T47D (cell line): Measurements from ENCODE around the gene RBM11.

Experiments used
- DNase-seq, 2 experiments: peaks; one replicate each; pipeline versions ENCODE4 v3.0.0 to v3.0.0-alpha.2; 2011 to 2012; ENCODE audit warnings: low read depth in 1 of 2, low spot score in 1 of 2
- JUND ChIP-seq: IDR thresholded peaks from 2 replicates; pipeline ENCODE4 v1.6.1; 2012; ENCODE audit warnings: low read depth
- in situ Hi-C: cut with HindIII; loops from 2 replicates; pipeline ENCODE4 v1.10.0; 2016; ENCODE audit warnings: low sequenced_read_pairs, low pct_unique_long_range_greater_than_20kb

Gene RBM11

DNA sequence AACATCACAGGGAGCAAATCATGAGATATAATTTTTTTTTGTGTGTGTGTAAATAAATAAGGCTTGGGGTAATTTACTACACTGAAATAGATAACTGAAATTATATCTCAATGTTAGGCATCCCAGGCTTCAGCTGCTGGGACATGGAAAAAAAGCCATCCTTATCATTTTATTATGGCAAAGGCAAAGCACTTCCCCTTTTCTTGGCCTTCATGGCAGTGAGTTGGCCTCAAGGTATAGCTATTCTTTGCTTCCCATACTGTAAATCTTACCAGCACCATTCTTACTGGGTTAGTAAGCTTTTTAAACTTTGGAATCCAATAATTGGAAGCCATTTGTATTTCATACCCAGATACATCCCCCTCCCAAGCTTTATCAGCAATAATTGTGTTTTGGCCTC is 29.0 kb downstream of the RBM11 start:
- in situ Hi-C loops: no loop called here
- DNase-seq: no peak
- no peak for TF ChIP-seq JUND

- no peak for TF ChIP-seq JUND
- DNase-seq: no peak
- in situ Hi-C loops: no loop called here
Observed at GRCh38 chr21:14245711-14246110, 29.8 kb downstream of the RBM11 start.

- no peak for DNase-seq
- no peak for TF ChIP-seq JUND
- in situ Hi-C loops: no loop called here
Observed at GRCh38 chr21:14251336-14251735, 35.4 kb downstream of the RBM11 start.

GRCh38 chr21:14259747-14260146 is 43.8 kb downstream of the RBM11 start:
- TF ChIP-seq JUND: no peak
- DNase-seq: peak; percentile 33 to 82
- in situ Hi-C loops: no loop called here

DNA sequence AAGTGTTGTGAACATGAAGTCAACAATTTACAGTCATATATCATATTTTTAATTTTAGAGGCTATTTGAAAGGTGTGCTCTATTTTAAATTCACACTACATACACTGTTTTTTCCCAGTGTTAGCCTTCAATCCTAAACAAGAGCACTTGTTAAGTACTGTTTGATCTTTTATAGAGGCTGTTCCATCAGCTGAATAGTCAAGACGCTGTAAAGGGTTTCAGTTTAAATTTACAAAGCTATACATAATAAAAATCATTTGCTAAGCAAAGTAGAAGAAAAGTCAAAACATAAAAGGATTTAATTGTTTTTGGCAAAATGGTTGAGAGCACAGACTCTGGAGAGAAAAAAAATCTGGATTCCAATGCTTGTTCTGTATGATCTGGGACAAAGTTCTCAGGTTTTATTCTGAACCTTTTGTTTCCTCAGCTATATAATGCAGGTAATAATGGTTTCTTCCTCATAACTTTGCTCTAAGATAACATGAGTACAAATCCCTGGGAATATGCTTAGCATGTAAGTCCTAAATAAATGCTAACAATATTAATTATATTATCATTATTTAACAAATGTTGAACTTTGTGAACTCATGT is 44.3 kb downstream of the RBM11 start:
- in situ Hi-C loops: no loop called here
- no peak for TF ChIP-seq JUND

DNA sequence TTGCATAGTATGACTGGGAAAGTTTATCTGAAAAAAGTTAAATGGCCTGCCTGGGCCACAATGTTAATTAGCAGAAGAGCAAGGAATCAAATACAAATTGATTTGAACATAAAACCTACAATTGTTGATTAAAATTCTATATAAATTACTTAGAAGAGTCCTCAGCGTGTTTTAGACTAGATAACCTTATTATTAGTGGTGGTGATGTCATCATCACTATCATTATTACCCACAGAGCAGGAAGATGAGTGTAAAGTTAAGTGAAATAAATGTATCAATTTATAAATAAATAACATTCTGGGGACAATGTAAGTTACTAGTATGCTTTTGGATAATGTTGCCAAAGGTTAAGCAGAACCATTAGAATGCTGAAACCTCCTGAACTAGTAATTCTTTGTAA is 46.1 kb downstream of the RBM11 start:
- TF ChIP-seq JUND: no peak
- in situ Hi-C loops: no loop called here
- no peak for DNase-seq

More for the DNA sequence above, 44.3 kb downstream of the RBM11 start:
- no peak for DNase-seq

DNA sequence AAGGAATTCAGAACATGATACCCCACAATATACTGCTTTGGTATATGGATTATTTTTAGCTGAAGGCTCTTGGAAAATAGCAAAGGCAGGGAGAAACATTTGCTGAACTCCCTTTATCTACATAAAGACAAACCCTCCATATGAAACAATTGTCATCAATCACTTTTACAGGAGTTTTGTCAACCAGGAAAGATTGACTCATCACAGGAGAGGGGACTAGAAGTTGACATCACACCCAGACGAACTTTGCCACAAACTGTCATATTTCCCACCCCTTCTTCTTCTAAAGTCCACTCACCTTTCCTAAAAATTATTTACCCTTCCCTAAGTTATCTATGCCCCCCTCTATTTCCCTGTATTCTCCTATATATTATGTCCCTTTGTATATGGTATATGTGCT is 47.9 kb downstream of the RBM11 start:
- in situ Hi-C loops: no loop called here
- TF ChIP-seq JUND: no peak
- no peak for DNase-seq

- no peak for DNase-seq
- no peak for TF ChIP-seq JUND
- in situ Hi-C loops: no loop called here
Observed at GRCh38 chr21:14265023-14265422, 49.1 kb downstream of the RBM11 start.

- no peak for TF ChIP-seq JUND
- in situ Hi-C loops: no loop called here
- DNase-seq: no peak
Observed at GRCh38 chr21:14267076-14267475, 51.1 kb downstream of the RBM11 start.

DNA sequence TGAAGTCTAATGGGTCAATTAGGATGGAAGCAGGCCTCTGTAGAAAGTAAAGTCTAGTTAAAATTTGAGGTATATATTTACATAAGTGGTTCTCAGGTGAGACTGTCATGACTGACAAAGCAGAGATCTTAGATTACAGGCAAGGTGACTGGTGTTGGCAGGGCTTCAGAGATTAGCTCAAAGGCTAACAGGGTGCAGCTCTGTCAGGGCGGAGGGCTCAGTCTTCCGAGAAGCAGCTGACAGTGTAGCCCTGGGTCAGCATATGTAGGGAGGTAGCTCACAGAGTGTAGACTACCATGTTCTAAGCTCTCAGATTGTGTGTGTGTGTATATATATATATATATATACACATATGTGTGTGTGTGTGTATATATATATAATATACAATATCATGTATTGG is 54.7 kb downstream of the RBM11 start:
- no peak for TF ChIP-seq JUND
- in situ Hi-C loops: no loop called here
- DNase-seq: no peak

DNA sequence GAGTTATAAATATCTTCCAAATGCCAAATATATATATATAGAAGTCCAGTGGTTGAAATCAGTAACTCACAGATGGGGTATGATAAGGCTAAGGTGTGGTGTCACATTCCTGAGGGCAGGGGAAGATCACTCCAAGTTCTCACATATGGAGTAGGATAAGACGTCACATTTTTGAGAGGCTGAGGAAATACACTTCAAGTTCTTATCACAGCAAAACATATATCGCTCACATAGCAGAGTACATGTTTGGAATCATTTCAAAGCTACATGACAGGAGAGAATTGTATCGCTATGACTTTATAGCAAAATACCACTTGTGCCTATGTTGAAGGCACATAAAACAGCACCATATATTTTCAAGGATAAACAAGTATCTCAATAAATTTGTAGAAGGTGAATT is 55.1 kb downstream of the RBM11 start:
- in situ Hi-C loops: no loop called here
- no peak for DNase-seq
- no peak for TF ChIP-seq JUND

DNA sequence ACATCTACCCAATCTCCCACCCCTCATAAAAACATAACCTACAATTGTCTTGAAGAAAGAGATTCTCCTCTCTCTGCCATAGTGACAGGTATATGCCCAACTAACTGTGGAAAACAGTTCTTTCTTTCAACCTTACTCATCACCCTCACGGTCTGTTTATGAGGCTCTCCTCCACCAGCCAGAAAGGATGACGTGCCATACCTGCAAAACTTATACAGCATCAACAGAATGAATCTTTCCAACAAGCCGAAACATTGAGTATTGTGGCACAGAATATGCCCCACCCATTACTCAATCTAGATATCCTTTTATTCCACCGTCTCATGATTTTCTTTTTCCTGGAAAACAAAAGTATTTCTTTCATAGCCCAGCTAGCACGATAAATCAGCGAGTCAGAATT is 55.7 kb downstream of the RBM11 start:
- in situ Hi-C loops: no loop called here
- no peak for DNase-seq
- no peak for TF ChIP-seq JUND

DNA sequence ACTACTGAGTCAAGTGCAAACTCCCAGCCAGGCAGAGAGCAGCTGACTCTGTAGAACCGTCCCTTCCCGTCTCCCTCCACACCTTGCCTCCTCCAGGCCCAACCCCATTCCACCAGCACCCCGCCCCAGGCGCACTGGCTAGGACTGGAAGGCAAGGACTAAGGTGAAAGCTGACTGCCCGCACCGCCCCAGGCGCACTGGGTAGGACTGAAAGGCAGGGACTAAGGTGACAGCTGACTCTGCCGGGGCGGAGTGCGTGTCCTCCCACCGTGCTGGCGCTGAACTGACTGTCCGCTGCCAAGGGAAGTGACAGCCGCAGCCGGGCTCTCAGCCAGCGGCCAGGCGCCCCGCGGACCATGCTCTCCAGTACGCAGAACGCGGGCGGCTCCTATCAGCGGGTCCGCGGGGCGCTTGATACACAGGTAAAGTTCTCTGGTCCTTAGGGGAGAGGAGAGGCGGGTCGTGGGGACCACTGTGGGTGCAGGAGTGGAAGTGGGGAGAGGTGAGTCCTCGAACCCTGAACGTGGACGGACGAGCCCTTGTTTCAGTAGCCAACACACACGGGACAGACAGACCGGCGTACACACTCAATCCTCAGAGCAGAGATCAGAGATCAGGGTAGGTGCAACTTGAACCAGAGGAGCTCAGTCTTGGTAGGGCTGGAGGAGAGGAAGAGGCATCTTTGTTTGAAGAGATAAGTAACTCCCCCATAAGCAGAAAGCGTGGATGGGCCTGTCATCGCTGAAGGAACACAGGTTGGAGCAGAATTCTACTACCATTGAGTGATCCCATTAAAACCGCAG is 58.0 kb downstream of the RBM11 start:
- peak; percentile 55 to 95 for DNase-seq
- TF ChIP-seq JUND: no peak
- in situ Hi-C loops: no loop called here
